HG03196 (cell line): ENCODE results near the gene CYGB.

Experiments
- ATAC-seq: cut with Tn5 transposase; IDR thresholded peaks from one replicate; pipeline ENCODE4 v1.9.1; 2021; ENCODE audit not compliant: unreplicated experiment

Gene CYGB

GRCh38 chr17:76484228-76484725, 53.2 kb downstream of the CYGB start:
- no peak for ATAC-seq

GRCh38 chr17:76481071-76481655, 56.3 kb downstream of the CYGB start:
- ATAC-seq, result peak; percentile 50

DNA sequence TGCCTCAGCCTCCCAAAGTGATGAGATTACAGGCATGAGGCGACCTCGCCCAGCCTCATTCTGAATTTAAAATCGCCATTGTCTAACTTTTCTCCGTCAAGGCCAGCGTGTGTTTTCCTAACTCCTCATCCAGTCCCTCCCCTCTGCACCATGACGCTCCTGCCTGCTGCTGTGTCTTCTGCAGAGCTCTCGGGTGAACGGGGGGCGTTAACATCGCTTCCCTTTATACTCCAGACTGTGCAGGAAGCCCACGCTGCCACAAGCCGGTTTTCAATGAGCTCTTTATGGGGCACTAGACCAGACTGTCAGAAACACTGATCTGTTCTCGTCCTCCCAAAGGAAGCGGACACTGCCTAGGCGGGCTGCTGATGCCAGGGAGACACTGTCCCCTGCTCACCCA, 56.9 kb downstream of the CYGB start:
- ATAC-seq, result no peak

DNA sequence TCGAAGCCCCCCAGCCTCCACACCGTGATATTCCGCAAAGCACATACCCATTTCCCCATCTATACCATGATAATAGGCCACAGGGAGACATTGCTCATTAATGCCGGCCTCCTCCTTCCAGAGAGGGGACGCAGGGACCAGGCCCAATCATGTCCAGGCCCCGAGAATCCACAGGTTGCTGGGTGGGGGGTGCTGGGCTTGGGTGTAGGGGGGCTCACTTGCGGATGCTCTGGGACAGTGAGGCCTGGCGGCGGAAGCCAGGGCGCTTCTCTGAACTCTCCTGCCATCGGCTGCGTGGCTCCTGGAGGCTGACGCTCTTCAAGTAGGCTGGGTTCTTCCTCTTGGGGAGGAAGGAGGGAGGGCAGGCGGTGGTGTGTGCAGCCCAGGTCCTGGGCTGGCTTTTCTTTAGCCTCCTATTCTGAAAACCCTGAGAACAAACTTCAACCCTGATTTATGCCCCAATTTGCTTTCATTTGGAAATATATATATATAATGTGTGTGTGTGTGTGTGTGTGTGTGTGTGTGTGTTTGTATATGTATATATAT, 57.9 kb downstream of the CYGB start:
- no peak for ATAC-seq

DNA sequence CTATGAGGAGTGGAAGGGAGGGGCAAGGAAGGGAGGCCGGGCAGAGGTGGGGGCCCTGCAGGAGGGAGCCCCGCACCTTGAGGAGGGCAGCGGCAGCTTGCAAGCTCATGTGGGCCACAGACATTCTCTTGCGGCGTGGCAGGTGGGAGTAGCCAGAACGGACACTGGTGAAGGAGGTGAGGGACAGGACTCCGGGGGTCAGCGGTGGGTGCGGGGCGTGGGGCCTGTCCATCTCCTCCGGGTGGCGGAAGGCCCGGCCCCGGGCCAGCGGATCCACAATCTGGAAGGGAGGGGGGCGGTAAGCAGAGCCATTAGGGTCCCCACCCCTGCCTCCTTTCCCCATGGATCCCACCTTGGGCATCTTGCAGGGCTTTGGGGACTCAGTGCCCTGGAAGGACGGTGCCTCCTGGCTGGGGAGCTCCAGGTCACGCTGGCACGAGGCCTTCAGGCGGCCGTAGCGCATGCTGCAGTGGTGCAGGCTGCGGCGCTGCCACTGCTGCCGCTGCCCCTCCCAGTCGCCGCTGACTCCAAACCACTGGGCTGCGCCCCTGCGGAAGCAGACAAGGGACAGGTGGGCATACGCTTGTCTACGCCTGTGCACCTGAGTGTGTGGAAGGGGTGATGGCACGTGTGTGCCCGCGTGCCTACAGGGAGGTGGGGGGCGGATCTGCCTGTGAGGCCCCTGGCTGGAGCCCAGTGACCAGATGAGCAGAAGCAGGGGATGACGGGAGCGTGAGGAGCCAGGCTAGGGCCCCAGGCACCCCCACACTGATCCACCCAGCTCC, 58.6 kb downstream of the CYGB start:
- no peak for ATAC-seq

- ATAC-seq, result no peak
Measured at GRCh38 chr17:76478097-76478496, 59.4 kb downstream of the CYGB start.

- no peak for ATAC-seq
Measured at GRCh38 chr17:76477576-76477975, 59.9 kb downstream of the CYGB start.
